K562 (cell line): ENCODE measurements around the gene KCNJ9. TPM values are rescaled to one million over a fixed set of nuclear protein-coding genes. Genes with fewer than 3 reads are reported as not detected.

Experiments used
- ATAC-seq: fragments of 200-7000 bp; cut with Tn5 transposase; 3 replicates; pipeline ENCODE4 v1.9.1; 2020; ENCODE audit warnings: moderate library complexity
- BruUV-seq: library from RNA; stranded (reverse); fragments of 400-500 nt; replicated peaks from 2 replicates; lab custom pipeline; 2021; lab: Mats Ljungman, UMichigan
- CTCF ChIA-PET: fragments of 300-600 bp; formaldehyde crosslinking; extraction: SDS; loops from one replicate; lab custom pipeline; 2021; ENCODE audit warnings: low intra/inter-chr PET ratio; lab: Yijun Ruan, JAX
- POLR2A ChIA-PET: fragments of 300-600, 350-650 bp; sonication (Branson Sonifier 250); formaldehyde crosslinking; extraction: SDS; loops from one replicate; lab custom pipeline; 2021; ENCODE audit warnings: antibody characterized with exemption, inconsistent platforms; lab: Yijun Ruan, JAX
- DNase-seq, 4 experiments: peaks; one replicate each; pipeline versions ENCODE4 v3.0.0 to v3.0.0-alpha.2; 2011 to 2018; ENCODE audit warnings: low spot score in 3 of 4, mixed read lengths in 3 of 4; ENCODE audit errors: extremely low read depth in 1 of 4
- FAIRE-seq: peaks from 2 replicates; lab custom pipeline; 2011; peaks lifted over from hg19 to GRCh38; lab: Jason Lieb, UNC
- H2AFZ ChIP-seq: 2 replicates; pipeline ENCODE4 v1.6.0; 2011; ENCODE audit warnings: low read depth, low read length, control low read depth, inconsistent platforms
- H3K27ac ChIP-seq: fragments of 200-600 bp; 3 replicates; pipeline ENCODE4 v1.8.0; 2011; ENCODE audit warnings: low read depth, mild to moderate bottlenecking, control low read depth, inconsistent platforms, low read length, moderate library complexity, mixed read lengths; ENCODE audit errors: extremely low read depth
- H3K27me3 ChIP-seq, 2 experiments: fragments of 300-600 bp in 1 of 2; 2 replicates in 1 of 2; 3 replicates in 1 of 2; pipeline versions ENCODE4 v1.6.0 to v1.8.0; 2011; ENCODE audit warnings: inconsistent platforms in 2 of 2, low read length in 2 of 2, mild to moderate bottlenecking in 1 of 2, mixed read lengths in 1 of 2, moderate library complexity in 1 of 2; ENCODE audit not compliant: control insufficient read depth in 2 of 2, insufficient read depth in 2 of 2
- H3K36me3 ChIP-seq: fragments of 300-600 bp; 3 replicates; pipeline ENCODE4 v1.8.0; 2011; ENCODE audit warnings: mild to moderate bottlenecking, low read length, inconsistent platforms; ENCODE audit not compliant: control insufficient read depth, insufficient read depth
- H3K4me1 ChIP-seq, 2 experiments: fragments of 200-600 bp in 1 of 2; replicated peaks in 1 of 2; 2 replicates in 1 of 2; 3 replicates in 1 of 2; pipeline versions ENCODE4 v1.5.1 to v1.8.0; 2011; ENCODE audit warnings: inconsistent platforms in 2 of 2, low read length in 2 of 2, mild to moderate bottlenecking in 1 of 2, mixed read lengths in 1 of 2, moderate library complexity in 1 of 2; ENCODE audit not compliant: control insufficient read depth in 2 of 2, insufficient read depth in 2 of 2
- H3K4me2 ChIP-seq: 2 replicates; pipeline ENCODE4 v1.6.1; 2011; ENCODE audit warnings: low read length, control low read depth, inconsistent platforms, mixed read lengths; ENCODE audit not compliant: insufficient read depth
- H3K4me3 ChIP-seq: fragments of 200-600 bp; sonication (generic), shearing (Covaris generic); 2 replicates; pipeline ENCODE4 v1.5.1; 2016; ENCODE audit warnings: control low read depth, inconsistent platforms
- H3K79me2 ChIP-seq: fragments of 200-600 bp; 3 replicates; pipeline ENCODE4 v1.8.0; 2011; ENCODE audit warnings: low read length, inconsistent platforms; ENCODE audit not compliant: control insufficient read depth, insufficient read depth
- H3K9ac ChIP-seq, 2 experiments: 2 replicates each; pipeline versions ENCODE4 v1.6.0 to v1.6.1; 2011; ENCODE audit warnings: low read depth in 2 of 2, low read length in 2 of 2, control low read depth in 1 of 2, inconsistent platforms in 1 of 2, mild to moderate bottlenecking in 1 of 2, mixed read lengths in 1 of 2; ENCODE audit not compliant: insufficient read depth in 1 of 2
- H3K9me1 ChIP-seq: one replicate; pipeline ENCODE4 v1.6.0; 2011; ENCODE audit warnings: inconsistent platforms, mild to moderate bottlenecking, low read length, moderate library complexity; ENCODE audit not compliant: control insufficient read depth, insufficient read depth
- H3K9me3 ChIP-seq: replicated peaks from 2 replicates; pipeline ENCODE4 v1.5.1; 2011; ENCODE audit warnings: low read depth, low read length, inconsistent platforms; ENCODE audit not compliant: control insufficient read depth, insufficient read depth
- H4K20me1 ChIP-seq: replicated peaks from 2 replicates; pipeline ENCODE4 v1.6.1; 2011; ENCODE audit warnings: low read length, inconsistent platforms, mixed read lengths; ENCODE audit not compliant: control insufficient read depth, insufficient read depth
- CTBP1 ChIP-seq: fragments of 450-650 bp; IDR thresholded peaks from 2 replicates; pipeline ENCODE4 v1.6.1; 2016; ENCODE audit warnings: borderline replicate concordance
- KDM2B ChIP-seq: fragments of 250-450 bp; sonication (Bioruptor Pico); IDR thresholded peaks from 2 replicates; pipeline ENCODE4 v1.8.0; 2021; ENCODE audit warnings: mild to moderate bottlenecking, moderate library complexity
- KLF16 ChIP-seq: IDR thresholded peaks from 2 replicates; pipeline ENCODE4 v1.6.1; 2016; ENCODE audit warnings: antibody characterized with exemption
- POLR2A ChIP-seq: fragments of 450-650 bp; conservative IDR thresholded peaks from 2 replicates; pipeline ENCODE4 v1.6.1; 2016
- TSHZ1 ChIP-seq: fragments of 250-450 bp; sonication (Bioruptor Pico); IDR thresholded peaks from 2 replicates; pipeline ENCODE4 v1.4.0; 2020; ENCODE audit warnings: mild to moderate bottlenecking, moderate library complexity
- UBTF ChIP-seq, 2 experiments: IDR thresholded peaks; 2 replicates each; pipeline ENCODE4 v1.6.1; 2012; ENCODE audit warnings: improper control_type of control experiment in 2 of 2, low read depth in 2 of 2, low read length in 2 of 2, borderline replicate concordance in 1 of 2
- ZHX1 ChIP-seq: fragments of 150-350 bp; conservative IDR thresholded peaks from 2 replicates; pipeline ENCODE4 v1.6.1; 2014; ENCODE audit warnings: low read length
- WGBS: fragments of 100-300 bp; shearing (Covaris generic); methylation state at CpG from one replicate; pipeline ENCODE4 v1.1.6; 2016; ENCODE audit warnings: low coverage, mixed read lengths; ENCODE audit not compliant: insufficient coverage; ENCODE audit errors: missing lambda C conversion rate; 5-methylcytosine and 5-hydroxymethylcytosine counted together
- in situ Hi-C: fragments of 300-500 bp; cut with MboI; formaldehyde crosslinking; loops from 4 replicates; pipeline ENCODE4 v1.15.0; 2018; ENCODE audit warnings: inconsistent platforms, mixed read lengths
- intact Hi-C: fragments of 100-400 bp; cut with micrococcal nuclease; formaldehyde crosslinking; loops from 2 replicates; pipeline ENCODE4 v1.14.2; 2022
- polyA plus RNA-seq, 8 experiments: library from polyadenylated mRNA; depleted of rRNA in 4 of 8; stranded (reverse) in 5 of 8; unstranded in 3 of 8; fragments of >200 nt; fragmentation: Nextera tagmentation in 2 of 8; fragmentation: Illumina TruSeq in 1 of 8; extraction: Ambion mirVana in 2 of 8; extraction: Trizol in 1 of 8; gene quantifications; 2 replicates each; pipeline versions ENCODE4 v1.2.1 to v1.2.3, GENCODE V29; 2011 to 2014; ENCODE audit warnings: inconsistent platforms in 1 of 8, missing spikeins in 1 of 8
- total RNA-seq, 7 experiments: library from RNA; depleted of rRNA in 6 of 7; stranded (reverse); fragments of >200 nt in 6 of 7; fragmentation: Illumina TruSeq in 2 of 7; extraction: Trizol in 2 of 7; gene quantifications; 2 replicates each; pipeline versions ENCODE4 v1.2.1 to v1.2.3, GENCODE V29; 2011 to 2021; ENCODE audit warnings: low replicate concordance in 1 of 7

KCNJ9 gene
- total and polyA plus RNA-seq, 9 of the 15 experiments (the other 6 are each of a cell fraction or from before 2014, with no cell fraction given), result not detected

GRCh38 chr1:160093624-160094290 is 12.4 kb downstream of the KCNJ9 start:
- CTCF ChIA-PET, result no interaction called here
- Histone ChIP-seq H3K36me3 (no peaks in the 10 kb centered on the region), H2AFZ (no peak overlapping the region), H3K4me2 (no peak overlapping the region), H3K79me2 (no peaks in the 10 kb centered on the region), H3K27ac (no peak overlapping the region), H3K9me1 (no peaks in the 10 kb centered on the region), H3K27me3 (no peaks in the 10 kb centered on the region), H3K9me3 (no peaks in the 10 kb centered on the region)
- POLR2A ChIA-PET, result interaction anchor here (1.0 kb wide), 1 partner anchor 15 kb away, joined by 3 read pairs; no protein-coding TSS in a partner anchor
- in situ Hi-C loops, result no loop called here
- 60% methylated on average over 19 of the region's 21 CpGs for WGBS
- BruUV-seq, result no TSS peak
- TF ChIP-seq KLF16 (no peak), CTBP1 (no peak), ZHX1 (no peak), KDM2B (no peak), POLR2A (no peak), TSHZ1 (CRISPR knock-in tag) (no peak), UBTF (IDR thresholded peaks at IDR 0.05; ENCODE audit: borderline replicate concordance in 1 of 2, low read depth in 2 of 2, low read length in 2 of 2) (no peak)
- TF ChIP-seq, all 486 proteins: peak for 0
- no peak for FAIRE-seq
- intact Hi-C loops, result no loop called here
- no peak for ATAC-seq
- Histone ChIP-seq H3K4me3 (no peak overlapping the region), H4K20me1 (peaks cover 4% of the 10 kb centered on the region; the same call in 1 of the 2 replicates), H3K9ac (peak overlapping the region in 1 of 2 experiments; percentile 19; a peak in 1 of 4 replicates), H3K4me1 (peaks cover 0 to 33% of the 10 kb centered on the region in 2 experiments; a peak in 3 of 5 replicates)
- no peak for DNase-seq
